ENCODE data around the gene SUSD1.

DNA sequence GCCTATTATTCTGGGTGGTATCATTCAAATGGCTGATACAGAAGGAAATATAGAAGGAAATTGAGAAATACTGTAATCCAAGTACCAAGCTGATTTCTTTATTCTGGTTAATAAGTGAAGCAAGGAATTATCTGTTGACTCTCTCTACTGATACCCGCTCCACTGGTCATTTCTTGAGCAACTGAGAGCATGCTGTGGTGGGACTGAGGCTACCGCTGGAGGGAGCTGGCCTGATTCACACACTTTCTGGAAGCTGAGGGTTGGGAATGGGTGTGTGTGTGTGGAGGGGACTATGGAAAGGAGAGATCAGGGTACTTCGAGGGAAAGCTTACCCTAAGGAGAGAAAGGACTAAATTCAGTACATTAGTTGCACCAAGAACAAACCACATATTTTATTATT lies 174.4 kb downstream of the SUSD1 start:
- TF ChIP-seq EZH2 (IDR thresholded peaks at IDR 0.05; ENCODE audit: insufficient read depth, poor library complexity, severe bottlenecking), result no peak
- no peak for TF ChIP-seq EZH2phosphoT487 (IDR thresholded peaks at IDR 0.05; ENCODE audit: insufficient read depth, low read depth)
